CD4-positive, alpha-beta T cell treated with Interleukin-6 at 100 ng/mL for 8 hours (primary cell): ENCODE measurements around the gene PCDHGA1.
A peak's percentile ranks its signal among the peaks of the same experiment; 100 is the strongest.

ENCODE experiments used
- DNase-seq: peaks from one replicate; pipeline ENCODE4 v3.0.0-alpha.2; 2020; ENCODE audit warnings: mixed read lengths, low spot score

Gene PCDHGA1

DNA sequence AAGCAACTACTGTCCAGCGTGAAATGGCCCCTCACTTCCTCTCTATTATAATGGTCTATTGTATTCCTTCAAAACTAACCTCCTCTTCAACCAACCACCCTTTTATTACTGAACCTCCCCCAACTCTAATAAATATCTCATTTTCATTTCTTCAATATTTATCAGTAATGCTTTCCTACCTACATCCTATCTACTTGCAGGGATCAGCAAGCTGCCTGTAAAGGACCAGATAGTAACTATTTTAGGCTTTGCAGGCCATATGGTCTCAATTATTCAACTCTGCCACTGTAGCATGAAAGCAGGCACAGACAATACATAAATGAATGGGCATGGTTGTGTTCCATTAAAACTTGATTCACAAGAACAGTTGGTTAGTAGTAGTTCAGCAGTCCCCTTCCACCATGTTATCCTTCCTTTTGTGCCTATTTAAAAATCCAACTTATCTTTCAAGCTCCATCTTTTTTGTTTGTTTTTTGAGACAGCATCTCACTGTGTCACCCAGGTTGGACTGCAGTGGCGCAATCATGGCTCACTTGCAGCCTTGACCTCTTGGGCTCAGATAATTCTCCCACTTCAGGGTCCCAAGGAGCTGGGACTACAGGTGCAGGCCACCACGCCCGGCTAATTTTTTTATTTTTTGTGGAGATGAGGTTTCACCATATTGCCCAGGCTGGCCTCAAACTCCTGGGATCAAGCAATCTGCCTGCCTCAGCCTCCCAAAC, 204.3 kb downstream of the PCDHGA1 start:
- DNase-seq = no peak

GRCh38 chr5:141543053-141543452, 212.7 kb downstream of the PCDHGA1 start:
- DNase-seq = no peak

DNA sequence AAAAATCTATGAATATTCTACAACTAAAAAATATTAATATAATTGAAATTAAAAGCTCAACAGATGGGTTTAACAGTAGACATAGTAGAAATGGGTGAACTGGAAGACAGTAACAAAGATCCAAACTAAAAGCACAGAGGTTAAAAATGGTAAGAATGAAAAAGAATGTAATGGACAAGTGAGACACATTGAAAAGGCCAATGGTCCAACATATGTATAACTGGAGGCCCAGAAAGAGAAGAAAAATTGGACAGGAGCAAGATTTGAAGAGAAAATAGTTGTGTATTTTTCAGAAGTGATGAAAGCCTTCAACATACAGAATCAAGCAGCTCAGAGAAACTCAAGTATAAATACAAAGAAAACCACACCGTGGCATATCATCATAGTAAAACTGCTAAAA, 217.2 kb downstream of the PCDHGA1 start:
- DNase-seq = no peak

DNA sequence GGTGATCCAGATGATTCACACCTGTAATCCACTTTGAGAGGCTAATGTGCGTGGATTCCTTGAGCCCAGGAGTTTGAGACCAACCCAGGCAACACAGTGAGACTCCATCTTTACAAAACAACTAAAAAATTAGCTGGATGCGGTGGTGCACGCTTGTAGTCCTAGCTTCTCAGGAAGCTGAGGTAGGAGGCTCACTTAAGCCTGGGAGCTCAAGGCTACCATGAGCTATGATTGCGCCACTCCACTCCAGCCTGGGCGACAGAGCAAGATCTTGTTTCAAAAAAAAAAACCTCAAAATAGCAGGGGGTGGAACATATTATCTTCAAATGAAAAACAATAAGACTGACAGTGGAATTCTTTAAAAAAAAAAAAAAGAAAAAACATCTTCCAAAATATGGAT, 217.6 kb downstream of the PCDHGA1 start:
- DNase-seq = no peak

DNA sequence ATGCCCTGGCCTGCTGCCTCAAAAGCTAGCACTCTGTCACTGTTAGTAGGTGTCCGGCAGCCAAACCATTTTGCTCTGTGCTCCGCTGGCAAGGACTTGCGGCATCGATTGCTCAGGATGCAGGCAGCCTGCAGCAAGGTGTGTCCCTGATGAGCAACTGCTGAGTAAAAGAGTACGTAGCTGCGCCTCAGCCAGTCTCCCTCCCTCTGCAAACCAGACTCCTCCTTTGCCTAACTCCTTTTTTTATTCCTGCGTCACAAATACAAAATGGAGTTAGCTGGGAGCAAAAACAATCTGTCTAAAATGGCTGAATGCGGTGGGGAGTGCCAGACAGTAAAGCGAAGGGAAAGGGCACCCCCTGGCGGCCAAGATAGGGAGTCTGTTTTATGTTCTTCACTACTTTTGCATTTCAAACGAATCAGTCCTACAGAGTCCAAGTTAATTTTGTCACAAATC, 227.4 kb downstream of the PCDHGA1 start:
- DNase-seq = peak; percentile 71

DNA sequence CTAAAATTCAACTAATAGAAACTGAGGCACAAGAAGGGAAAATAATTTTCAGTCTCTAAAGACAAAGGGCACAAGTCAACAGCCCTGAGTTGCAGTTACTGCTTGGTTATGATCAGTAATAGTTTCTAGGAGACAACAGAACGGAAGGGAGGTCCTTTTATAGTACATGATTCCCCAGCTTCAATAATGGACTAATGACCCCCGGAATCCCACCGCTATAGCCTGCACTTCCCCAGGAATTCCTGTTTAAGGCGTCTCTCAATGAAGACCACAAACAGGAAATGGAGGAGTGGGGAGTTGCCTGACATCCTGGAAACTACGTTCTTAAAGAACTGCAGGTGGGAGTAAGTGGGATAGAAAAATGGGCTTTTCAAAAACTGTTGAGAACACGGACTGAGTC, 227.8 kb downstream of the PCDHGA1 start:
- no peak for DNase-seq

- DNase-seq = no peak
These were observed 229.1 kb downstream of the PCDHGA1 start for GRCh38 chr5:141559461-141559860.

DNA sequence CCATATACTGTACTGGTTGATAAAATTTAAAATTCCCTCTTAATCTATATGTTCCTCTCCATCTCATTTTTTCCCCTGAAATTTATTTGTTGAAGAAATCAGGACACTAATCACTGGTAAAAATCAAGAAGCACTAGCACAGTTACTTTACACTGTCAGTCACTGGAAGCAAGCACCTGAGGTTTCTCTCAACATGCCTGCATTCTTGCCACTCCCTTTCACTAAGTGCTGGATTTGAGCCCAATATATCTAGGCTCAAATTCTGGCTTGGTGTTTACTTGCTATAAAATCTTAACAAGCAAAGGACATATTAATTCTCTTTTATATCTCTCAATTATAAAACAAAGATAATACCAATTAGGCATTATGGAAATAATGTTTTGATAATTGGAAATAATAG, 229.8 kb downstream of the PCDHGA1 start:
- DNase-seq = no peak

DNA sequence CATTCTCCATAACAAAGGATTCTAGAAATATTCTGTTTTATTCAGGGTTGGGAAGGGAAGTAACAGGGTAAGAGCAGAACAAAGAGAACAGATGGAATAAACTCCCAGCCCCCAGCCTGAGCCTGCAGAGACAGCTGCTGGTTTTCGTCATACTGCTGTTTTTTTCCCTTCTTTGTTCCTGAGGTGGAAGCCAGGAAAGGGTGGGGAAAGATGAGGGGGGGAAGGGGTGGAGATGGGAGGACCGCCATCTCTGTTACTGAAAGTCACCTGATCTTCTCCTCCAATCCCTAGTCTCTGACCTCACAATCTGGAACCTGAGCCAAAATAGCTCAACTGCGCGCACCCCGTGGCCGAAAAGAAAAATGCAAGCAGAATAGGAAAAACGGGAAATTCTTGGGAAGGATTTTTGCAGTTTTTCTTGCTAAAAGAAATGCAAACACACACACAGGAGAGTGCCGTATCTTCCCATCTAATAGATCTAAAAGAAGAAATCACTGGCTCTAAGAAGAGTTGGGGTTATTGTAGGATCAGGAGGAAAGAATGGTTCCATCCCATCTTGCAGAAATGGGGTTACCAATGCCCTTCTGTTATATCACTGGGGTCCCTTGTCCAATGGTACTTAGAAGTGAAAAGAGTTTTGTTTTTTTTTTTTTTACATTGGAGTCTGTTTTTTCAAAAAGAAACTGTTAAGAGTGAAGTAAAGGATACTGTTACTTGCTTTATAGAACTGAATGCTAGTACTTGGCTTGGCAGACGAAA, 230.6 kb downstream of the PCDHGA1 start:
- no peak for DNase-seq
